ENCODE measurements around the gene AKAP6. TPM values are rescaled to one million over a fixed set of nuclear protein-coding genes. Genes with fewer than 3 reads are reported as not detected.

Gene AKAP6
- total and polyA plus RNA-seq, 2 experiments from 2014 or later = 0.38 to 0.42 TPM

DNA sequence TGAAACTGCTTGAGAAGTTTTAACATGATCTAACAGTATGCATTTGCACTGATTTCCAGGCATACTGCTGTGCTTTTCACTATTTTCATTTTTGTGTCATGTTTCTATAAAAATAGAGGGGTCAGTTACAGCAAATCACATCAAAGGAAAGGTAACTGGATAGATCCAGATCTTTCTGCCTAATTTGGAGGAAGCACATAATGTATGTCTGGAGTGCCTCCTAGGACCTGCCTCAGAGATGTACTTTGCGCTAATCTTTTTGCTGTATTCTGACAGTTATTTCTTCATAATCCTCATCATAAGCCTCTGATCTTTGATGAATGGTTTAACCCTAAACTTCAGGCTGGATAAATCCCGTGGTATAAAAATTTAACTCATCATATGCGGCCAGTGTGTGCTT is 498.4 kb downstream of the AKAP6 start:
- Histone ChIP-seq H2AFZ (no peak overlapping the region), H3K4me1 (ENCODE audit: insufficient read depth) (no peaks in the 10 kb centered on the region; the same call in 1 of the 2 replicates), H3K79me2 (replicated peaks; ENCODE audit: insufficient read depth) (no peaks in the 10 kb centered on the region), H3F3A (replicated peaks; ENCODE audit: low read depth) (no peaks in the 10 kb centered on the region), H3K27me3 (ENCODE audit: insufficient read depth) (no peaks in the 10 kb centered on the region), H3K4me2 (no peak overlapping the region), H3K4me3 (no peak overlapping the region), H3K9me2 (ENCODE audit: insufficient read depth) (no peaks in the 10 kb centered on the region), H3K27ac (ENCODE audit: low read depth) (no peak overlapping the region), H3K36me3 (ENCODE audit: insufficient read depth) (no peaks in the 10 kb centered on the region), H4K20me1 (replicated peaks; ENCODE audit: insufficient read depth) (no peaks in the 10 kb centered on the region)
- TF ChIP-seq, protein P1, sequence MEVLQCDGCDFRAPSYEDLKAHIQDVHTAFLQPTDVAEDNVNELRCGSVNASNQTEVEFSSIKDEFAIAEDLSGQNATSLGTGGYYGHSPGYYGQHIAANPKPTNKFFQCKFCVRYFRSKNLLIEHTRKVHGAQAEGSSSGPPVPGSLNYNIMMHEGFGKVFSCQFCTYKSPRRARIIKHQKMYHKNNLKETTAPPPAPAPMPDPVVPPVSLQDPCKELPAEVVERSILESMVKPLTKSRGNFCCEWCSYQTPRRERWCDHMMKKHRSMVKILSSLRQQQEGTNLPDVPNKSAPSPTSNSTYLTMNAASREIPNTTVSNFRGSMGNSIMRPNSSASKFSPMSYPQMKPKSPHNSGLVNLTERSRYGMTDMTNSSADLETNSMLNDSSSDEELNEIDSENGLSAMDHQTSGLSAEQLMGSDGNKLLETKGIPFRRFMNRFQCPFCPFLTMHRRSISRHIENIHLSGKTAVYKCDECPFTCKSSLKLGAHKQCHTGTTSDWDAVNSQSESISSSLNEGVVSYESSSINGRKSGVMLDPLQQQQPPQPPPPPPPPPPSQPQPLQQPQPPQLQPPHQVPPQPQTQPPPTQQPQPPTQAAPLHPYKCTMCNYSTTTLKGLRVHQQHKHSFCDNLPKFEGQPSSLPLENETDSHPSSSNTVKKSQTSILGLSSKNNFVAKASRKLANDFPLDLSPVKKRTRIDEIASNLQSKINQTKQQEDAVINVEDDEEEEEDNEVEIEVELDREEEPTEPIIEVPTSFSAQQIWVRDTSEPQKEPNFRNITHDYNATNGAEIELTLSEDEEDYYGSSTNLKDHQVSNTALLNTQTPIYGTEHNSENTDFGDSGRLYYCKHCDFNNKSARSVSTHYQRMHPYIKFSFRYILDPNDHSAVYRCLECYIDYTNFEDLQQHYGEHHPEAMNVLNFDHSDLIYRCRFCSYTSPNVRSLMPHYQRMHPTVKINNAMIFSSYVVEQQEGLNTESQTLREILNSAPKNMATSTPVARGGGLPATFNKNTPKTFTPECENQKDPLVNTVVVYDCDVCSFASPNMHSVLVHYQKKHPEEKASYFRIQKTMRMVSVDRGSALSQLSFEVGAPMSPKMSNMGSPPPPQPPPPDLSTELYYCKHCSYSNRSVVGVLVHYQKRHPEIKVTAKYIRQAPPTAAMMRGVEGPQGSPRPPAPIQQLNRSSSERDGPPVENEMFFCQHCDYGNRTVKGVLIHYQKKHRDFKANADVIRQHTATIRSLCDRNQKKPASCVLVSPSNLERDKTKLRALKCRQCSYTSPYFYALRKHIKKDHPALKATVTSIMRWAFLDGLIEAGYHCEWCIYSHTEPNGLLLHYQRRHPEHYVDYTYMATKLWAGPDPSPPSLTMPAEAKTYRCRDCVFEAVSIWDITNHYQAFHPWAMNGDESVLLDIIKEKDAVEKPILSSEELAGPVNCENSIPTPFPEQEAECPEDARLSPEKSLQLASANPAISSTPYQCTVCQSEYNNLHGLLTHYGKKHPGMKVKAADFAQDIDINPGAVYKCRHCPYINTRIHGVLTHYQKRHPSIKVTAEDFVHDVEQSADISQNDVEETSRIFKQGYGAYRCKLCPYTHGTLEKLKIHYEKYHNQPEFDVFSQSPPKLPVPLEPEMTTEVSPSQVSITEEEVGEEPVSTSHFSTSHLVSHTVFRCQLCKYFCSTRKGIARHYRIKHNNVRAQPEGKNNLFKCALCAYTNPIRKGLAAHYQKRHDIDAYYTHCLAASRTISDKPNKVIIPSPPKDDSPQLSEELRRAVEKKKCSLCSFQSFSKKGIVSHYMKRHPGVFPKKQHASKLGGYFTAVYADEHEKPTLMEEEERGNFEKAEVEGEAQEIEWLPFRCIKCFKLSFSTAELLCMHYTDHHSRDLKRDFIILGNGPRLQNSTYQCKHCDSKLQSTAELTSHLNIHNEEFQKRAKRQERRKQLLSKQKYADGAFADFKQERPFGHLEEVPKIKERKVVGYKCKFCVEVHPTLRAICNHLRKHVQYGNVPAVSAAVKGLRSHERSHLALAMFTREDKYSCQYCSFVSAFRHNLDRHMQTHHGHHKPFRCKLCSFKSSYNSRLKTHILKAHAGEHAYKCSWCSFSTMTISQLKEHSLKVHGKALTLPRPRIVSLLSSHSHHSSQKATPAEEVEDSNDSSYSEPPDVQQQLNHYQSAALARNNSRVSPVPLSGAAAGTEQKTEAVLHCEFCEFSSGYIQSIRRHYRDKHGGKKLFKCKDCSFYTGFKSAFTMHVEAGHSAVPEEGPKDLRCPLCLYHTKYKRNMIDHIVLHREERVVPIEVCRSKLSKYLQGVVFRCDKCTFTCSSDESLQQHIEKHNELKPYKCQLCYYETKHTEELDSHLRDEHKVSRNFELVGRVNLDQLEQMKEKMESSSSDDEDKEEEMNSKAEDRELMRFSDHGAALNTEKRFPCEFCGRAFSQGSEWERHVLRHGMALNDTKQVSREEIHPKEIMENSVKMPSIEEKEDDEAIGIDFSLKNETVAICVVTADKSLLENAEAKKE (CRISPR knock-in tag; IDR thresholded peaks at IDR 0.05) = no peak
- TF ChIP-seq POLR2AphosphoS5 (IDR thresholded peaks at IDR 0.05; ENCODE audit: low read depth) (no peak), ZNF331 (CRISPR knock-in tag; IDR thresholded peaks at IDR 0.05; ENCODE audit: low read depth) (no peak)
- no peaks in the 10 kb centered on the region; the same call in 2 of the 3 replicates for H3K9me3 Mint-ChIP-seq
- H3K27ac Mint-ChIP-seq = no peak overlapping the region
- no peak overlapping the region for H3K4me3 Mint-ChIP-seq
- peaks cover 12% of the 10 kb centered on the region; the same call in 2 of the 3 replicates for H3K4me1 Mint-ChIP-seq
- no peaks in the 10 kb centered on the region for H3K27me3 Mint-ChIP-seq (ENCODE audit: insufficient read depth, low read depth, poor library complexity)
- DNase-seq (ENCODE audit: low spot score) (no peak), ATAC-seq (no peak)
- no peaks in the 10 kb centered on the region for H3K36me3 Mint-ChIP-seq (ENCODE audit: low read depth)

DNA sequence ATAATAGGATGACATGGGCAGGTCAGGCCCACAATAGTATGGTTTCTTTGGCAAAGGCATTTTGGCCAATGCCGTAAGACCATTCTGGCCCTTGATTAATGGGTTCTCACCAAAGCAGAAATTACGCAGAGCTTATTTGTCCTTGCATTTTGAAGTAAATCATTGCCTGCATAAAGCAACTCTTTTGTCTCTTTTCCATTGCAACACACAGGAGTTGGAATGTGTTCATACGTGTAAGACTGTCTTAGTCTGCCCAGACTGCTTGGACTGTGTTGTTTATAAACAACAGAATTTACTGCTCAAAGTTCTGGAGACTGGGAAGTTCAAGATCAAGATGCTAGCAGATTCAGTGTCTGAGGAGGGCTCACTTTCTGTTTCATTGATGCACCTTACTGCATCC is 506.8 kb downstream of the AKAP6 start:
- Histone ChIP-seq H3K4me2 (no peak overlapping the region), H3K79me2 (replicated peaks; ENCODE audit: insufficient read depth) (no peaks in the 10 kb centered on the region), H3K4me3 (no peak overlapping the region), H3K36me3 (ENCODE audit: insufficient read depth) (no peaks in the 10 kb centered on the region), H3K4me1 (ENCODE audit: insufficient read depth) (peaks cover 3% of the 10 kb centered on the region; the same call in 1 of the 2 replicates), H2AFZ (no peak overlapping the region), H3K9me2 (ENCODE audit: insufficient read depth) (no peaks in the 10 kb centered on the region), H3K27ac (ENCODE audit: low read depth) (no peak overlapping the region), H3F3A (replicated peaks; ENCODE audit: low read depth) (no peaks in the 10 kb centered on the region), H3K27me3 (ENCODE audit: insufficient read depth) (no peaks in the 10 kb centered on the region), H4K20me1 (replicated peaks; ENCODE audit: insufficient read depth) (no peaks in the 10 kb centered on the region)
- DNase-seq (ENCODE audit: low spot score) = no peak
- Mint-ChIP-seq H3K27me3 (ENCODE audit: insufficient read depth, low read depth, poor library complexity) (no peaks in the 10 kb centered on the region), H3K36me3 (ENCODE audit: low read depth) (no peaks in the 10 kb centered on the region), H3K4me1 (no peaks in the 10 kb centered on the region), H3K9me3 (no peaks in the 10 kb centered on the region), H3K4me3 (no peak overlapping the region), H3K27ac (no peak overlapping the region)
- no peak for ATAC-seq
- no peak for TF ChIP-seq JUNB (IDR thresholded peaks at IDR 0.05; ENCODE audit: unreplicated experiment)
- no peak for TF ChIP-seq EZH2 (IDR thresholded peaks at IDR 0.05; ENCODE audit: low read depth, unreplicated experiment)
- TF ChIP-seq, protein P2, sequence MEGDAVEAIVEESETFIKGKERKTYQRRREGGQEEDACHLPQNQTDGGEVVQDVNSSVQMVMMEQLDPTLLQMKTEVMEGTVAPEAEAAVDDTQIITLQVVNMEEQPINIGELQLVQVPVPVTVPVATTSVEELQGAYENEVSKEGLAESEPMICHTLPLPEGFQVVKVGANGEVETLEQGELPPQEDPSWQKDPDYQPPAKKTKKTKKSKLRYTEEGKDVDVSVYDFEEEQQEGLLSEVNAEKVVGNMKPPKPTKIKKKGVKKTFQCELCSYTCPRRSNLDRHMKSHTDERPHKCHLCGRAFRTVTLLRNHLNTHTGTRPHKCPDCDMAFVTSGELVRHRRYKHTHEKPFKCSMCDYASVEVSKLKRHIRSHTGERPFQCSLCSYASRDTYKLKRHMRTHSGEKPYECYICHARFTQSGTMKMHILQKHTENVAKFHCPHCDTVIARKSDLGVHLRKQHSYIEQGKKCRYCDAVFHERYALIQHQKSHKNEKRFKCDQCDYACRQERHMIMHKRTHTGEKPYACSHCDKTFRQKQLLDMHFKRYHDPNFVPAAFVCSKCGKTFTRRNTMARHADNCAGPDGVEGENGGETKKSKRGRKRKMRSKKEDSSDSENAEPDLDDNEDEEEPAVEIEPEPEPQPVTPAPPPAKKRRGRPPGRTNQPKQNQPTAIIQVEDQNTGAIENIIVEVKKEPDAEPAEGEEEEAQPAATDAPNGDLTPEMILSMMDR (conservative IDR thresholded peaks at IDR 0.05; ENCODE audit: low read depth in 2 of 2) = no peak

Measured in GM23338 (cell line).